ENCODE data around the gene CRACR2B.

CRACR2B gene

GRCh38 chr11:815675-816432 lies 11.9 kb upstream of the CRACR2B start:
- peaks cover 22% of the 10 kb centered on the region for H3K4me1 ChIP-seq (ENCODE audit: insufficient read depth, low read length, poor library complexity, severe bottlenecking)
- H3K36me3 ChIP-seq (ENCODE audit: insufficient read depth, low read length), result peaks cover 20% of the 10 kb centered on the region; the same call in 1 of the 2 replicates
- no peak overlapping the region for H3K4me2 ChIP-seq (ENCODE audit: low read depth, low read length, poor library complexity, severe bottlenecking)
- no peak overlapping the region for H3K9ac ChIP-seq (ENCODE audit: low read depth, low read length, poor library complexity, severe bottlenecking)
- no peaks in the 10 kb centered on the region for H3K9me3 ChIP-seq (ENCODE audit: insufficient read depth, low read depth, low read length)
- H2AFZ ChIP-seq (ENCODE audit: low read length), result no peak overlapping the region
- H4K20me1 ChIP-seq (ENCODE audit: insufficient read depth, low read length, poor library complexity, severe bottlenecking), result peaks cover 34% of the 10 kb centered on the region
- H3K27me3 ChIP-seq (ENCODE audit: insufficient read depth, low read length, poor library complexity, severe bottlenecking), result no peaks in the 10 kb centered on the region
- TF ChIP-seq EZH2phosphoT487 (IDR thresholded peaks at IDR 0.05; ENCODE audit: borderline replicate concordance) (no peak), CTCF (conservative IDR thresholded peaks at IDR 0.05; ENCODE audit: low read length) (no peak)
- no peaks in the 10 kb centered on the region for H3F3A ChIP-seq (ENCODE audit: low read depth)
- peaks cover 35% of the 10 kb centered on the region for H3K79me2 ChIP-seq (ENCODE audit: insufficient read depth, low read length)
- H3K4me3 ChIP-seq (ENCODE audit: low read length, poor library complexity, severe bottlenecking), result no peak overlapping the region
- no peaks in the 10 kb centered on the region for H3K9me2 ChIP-seq (replicated peaks; ENCODE audit: low read depth, low read length)

- Histone ChIP-seq H3K79me2 (ENCODE audit: insufficient read depth, low read length) (peaks cover 35% of the 10 kb centered on the region), H3K9ac (ENCODE audit: low read depth, low read length, poor library complexity, severe bottlenecking) (no peak overlapping the region), H3K4me2 (ENCODE audit: low read depth, low read length, poor library complexity, severe bottlenecking) (no peak overlapping the region), H3K27me3 (ENCODE audit: insufficient read depth, low read length, poor library complexity, severe bottlenecking) (no peaks in the 10 kb centered on the region), H3F3A (ENCODE audit: low read depth) (no peaks in the 10 kb centered on the region), H4K20me1 (ENCODE audit: insufficient read depth, low read length, poor library complexity, severe bottlenecking) (peaks cover 34% of the 10 kb centered on the region), H3K4me3 (ENCODE audit: low read length, poor library complexity, severe bottlenecking) (no peak overlapping the region), H3K36me3 (ENCODE audit: insufficient read depth, low read length) (peaks cover 20% of the 10 kb centered on the region; the same call in 1 of the 2 replicates), H3K9me2 (replicated peaks; ENCODE audit: low read depth, low read length) (no peaks in the 10 kb centered on the region), H3K9me3 (ENCODE audit: insufficient read depth, low read depth, low read length) (no peaks in the 10 kb centered on the region), H2AFZ (ENCODE audit: low read length) (no peak overlapping the region), H3K4me1 (ENCODE audit: insufficient read depth, low read length, poor library complexity, severe bottlenecking) (peaks cover 21% of the 10 kb centered on the region)
- TF ChIP-seq EZH2phosphoT487 (IDR thresholded peaks at IDR 0.05; ENCODE audit: borderline replicate concordance) (no peak), CTCF (conservative IDR thresholded peaks at IDR 0.05; ENCODE audit: low read length) (no peak)
These were observed 11.3 kb upstream of the CRACR2B start for GRCh38 chr11:816433-816779.

- H3K4me1 ChIP-seq (ENCODE audit: insufficient read depth, low read length, poor library complexity, severe bottlenecking), result peaks cover 14% of the 10 kb centered on the region
- H3K27me3 ChIP-seq (ENCODE audit: insufficient read depth, low read length, poor library complexity, severe bottlenecking), result no peaks in the 10 kb centered on the region
- H3K79me2 ChIP-seq (ENCODE audit: insufficient read depth, low read length), result peaks cover 25% of the 10 kb centered on the region
- peak within 1 kb of the TSS; percentile 89 for H3K4me3 ChIP-seq (ENCODE audit: low read length, poor library complexity, severe bottlenecking)
- peaks cover 27% of the 10 kb centered on the region for H4K20me1 ChIP-seq (ENCODE audit: insufficient read depth, low read length, poor library complexity, severe bottlenecking)
- H3K9ac ChIP-seq (ENCODE audit: low read depth, low read length, poor library complexity, severe bottlenecking), result peak within 1 kb of the TSS; percentile 81
- H3K36me3 ChIP-seq (ENCODE audit: insufficient read depth, low read length), result peaks cover 1% of the 10 kb centered on the region; the same call in 1 of the 2 replicates
- no peaks in the 10 kb centered on the region for H3K9me3 ChIP-seq (ENCODE audit: insufficient read depth, low read depth, low read length)
- TF ChIP-seq CTCF (conservative IDR thresholded peaks at IDR 0.05; ENCODE audit: low read length) (no peak), EZH2phosphoT487 (IDR thresholded peaks at IDR 0.05; ENCODE audit: borderline replicate concordance) (no peak)
- H3K4me2 ChIP-seq (ENCODE audit: low read depth, low read length, poor library complexity, severe bottlenecking), result peak within 1 kb of the TSS; percentile 97
- H2AFZ ChIP-seq (ENCODE audit: low read length), result peak within 1 kb of the TSS; percentile 42; the same call in 1 of the 2 replicates
- no peaks in the 10 kb centered on the region for H3F3A ChIP-seq (ENCODE audit: low read depth)
- H3K9me2 ChIP-seq (replicated peaks; ENCODE audit: low read depth, low read length), result no peaks in the 10 kb centered on the region
These were observed 9.2 kb upstream of the CRACR2B start, which contains the start of gene PNPLA2 for GRCh38 chr11:818396-819128. Gene PNPLA2 (plus strand): TSS chr11:818914. CDS start chr11:819719, 805 bp downstream.

Data from Loucy (cell line).